Measurements from ENCODE around the gene GALNT14. TPM values are rescaled to one million over a fixed set of nuclear protein-coding genes. Genes with fewer than 3 reads are reported as not detected.
A peak's percentile ranks its signal among the peaks of the same experiment; 100 is the strongest.
"Not testable (repeated sequence)": the region's sequence is repeated elsewhere in the genome, so short reads cannot be mapped to it uniquely, and the experiment has no call there.

Gene GALNT14, protein sequence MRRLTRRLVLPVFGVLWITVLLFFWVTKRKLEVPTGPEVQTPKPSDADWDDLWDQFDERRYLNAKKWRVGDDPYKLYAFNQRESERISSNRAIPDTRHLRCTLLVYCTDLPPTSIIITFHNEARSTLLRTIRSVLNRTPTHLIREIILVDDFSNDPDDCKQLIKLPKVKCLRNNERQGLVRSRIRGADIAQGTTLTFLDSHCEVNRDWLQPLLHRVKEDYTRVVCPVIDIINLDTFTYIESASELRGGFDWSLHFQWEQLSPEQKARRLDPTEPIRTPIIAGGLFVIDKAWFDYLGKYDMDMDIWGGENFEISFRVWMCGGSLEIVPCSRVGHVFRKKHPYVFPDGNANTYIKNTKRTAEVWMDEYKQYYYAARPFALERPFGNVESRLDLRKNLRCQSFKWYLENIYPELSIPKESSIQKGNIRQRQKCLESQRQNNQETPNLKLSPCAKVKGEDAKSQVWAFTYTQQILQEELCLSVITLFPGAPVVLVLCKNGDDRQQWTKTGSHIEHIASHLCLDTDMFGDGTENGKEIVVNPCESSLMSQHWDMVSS
- total RNA-seq (ENCODE audit: insufficient read depth, low replicate concordance) = 5.1 TPM

DNA sequence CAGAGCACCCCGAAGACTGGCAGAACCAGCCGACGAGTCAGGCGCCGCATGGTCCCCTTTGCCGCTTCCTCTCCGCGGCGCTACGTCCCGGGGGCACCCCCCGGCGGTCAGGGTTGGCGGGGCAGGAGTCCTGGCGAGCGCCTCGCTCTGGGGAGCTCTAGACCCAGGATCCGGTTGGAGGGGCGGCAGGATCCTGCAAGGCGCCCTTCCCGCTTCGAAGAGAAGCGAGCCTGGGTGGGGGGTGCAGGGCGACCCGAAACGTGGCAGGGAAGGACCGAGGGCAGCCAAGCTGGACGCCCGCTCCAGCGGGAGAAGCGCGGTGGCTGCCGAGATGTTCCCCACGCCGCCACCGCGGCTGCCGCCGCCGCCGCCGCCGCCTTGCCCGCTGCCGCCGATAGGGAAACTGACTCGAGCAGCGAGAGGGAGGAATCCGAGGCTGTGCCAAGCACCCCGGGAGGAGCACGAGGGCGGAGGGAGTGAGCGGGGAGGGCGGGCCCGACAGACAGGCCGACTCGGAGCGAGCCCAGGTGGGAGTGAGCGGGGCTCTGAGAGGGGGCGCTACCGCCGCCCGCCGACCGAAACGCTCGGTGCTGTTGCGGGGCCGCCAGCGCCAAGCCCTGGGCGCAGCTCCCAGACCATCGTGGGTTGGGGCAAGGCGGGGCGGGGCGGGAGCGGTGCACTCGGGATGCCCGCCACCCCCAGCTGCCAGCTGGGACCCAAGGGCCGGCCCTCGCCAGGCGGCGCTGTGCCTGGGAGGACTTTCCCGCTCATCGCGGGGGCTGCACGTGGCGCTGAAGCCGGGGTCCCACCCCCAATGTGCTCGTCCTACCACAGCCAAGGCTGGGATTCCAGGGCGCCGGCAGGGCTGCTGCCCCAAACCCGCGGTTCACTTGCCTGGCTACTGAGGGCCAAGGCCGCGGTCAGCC is at the start of gene GALNT14:
TSS of gene GALNT14 (minus strand) at position 404 of the 926 bp plus-strand sequence. CDS start at position 50, 354 bp downstream.
- DNase-seq (ENCODE audit: low spot score) = peak; percentile 54

DNA sequence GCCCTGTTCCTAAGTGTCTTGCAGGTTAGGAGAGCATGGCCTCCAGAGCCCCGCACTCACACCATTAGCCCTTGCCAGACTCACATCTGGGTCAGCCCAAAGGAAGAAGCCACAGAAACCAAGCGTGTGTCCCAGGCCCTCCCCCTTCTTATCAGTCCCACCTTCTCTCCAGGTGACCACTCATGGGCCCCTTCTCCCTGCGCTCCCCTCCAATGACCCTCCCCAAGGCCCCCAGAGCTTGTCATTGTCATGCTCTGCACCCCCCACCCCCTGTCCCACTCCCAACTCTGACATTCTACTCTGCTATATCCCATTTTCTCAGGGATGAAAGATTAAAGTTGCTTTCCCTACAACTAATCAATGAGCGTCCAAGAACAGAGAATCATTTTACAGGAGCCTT is 48.9 kb upstream of the GALNT14 start:
- DNase-seq (ENCODE audit: low spot score) = no peak

DNA sequence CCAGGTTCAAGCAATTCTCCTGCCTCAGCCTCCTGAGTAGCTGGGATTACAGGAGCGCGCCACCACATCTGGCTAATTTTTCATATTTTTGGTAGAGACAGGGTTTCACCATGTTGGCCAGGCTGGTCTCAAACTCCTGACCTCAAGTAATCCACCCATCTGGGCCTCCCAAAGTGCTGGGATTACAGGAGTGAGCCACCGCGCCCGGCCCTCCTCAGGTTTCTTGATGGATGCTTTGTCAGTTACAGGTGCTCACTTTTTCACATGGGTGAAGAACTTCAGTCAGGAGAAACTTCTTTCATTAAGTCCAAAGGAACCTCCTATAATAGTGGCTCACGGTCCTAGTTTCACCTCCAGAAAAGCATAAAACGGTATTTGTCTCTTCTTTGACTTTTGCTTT is 45.7 kb upstream of the GALNT14 start:
- not testable (repeated sequence) for DNase-seq (ENCODE audit: low spot score)

DNA sequence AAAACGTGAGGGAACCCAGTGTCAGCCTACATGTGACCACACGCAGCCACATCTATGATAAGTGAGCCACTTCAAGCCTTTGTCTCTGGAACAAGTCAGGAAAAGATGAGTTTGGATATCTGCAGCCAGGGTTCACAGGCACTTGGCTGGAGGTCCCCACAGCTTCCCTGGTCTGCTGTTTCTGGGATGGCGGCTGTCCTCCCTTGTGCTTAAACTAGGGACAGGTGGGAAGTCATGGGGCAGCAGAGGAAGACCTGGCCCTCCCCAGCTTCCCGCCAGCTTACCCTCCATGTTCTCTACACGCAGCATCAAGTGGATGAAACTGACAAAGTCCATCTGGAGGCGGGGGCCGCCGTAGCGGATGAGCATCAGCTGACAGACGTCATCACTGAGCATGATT is 38.5 kb upstream of the GALNT14 start:
- no peak for DNase-seq (ENCODE audit: low spot score)

DNA sequence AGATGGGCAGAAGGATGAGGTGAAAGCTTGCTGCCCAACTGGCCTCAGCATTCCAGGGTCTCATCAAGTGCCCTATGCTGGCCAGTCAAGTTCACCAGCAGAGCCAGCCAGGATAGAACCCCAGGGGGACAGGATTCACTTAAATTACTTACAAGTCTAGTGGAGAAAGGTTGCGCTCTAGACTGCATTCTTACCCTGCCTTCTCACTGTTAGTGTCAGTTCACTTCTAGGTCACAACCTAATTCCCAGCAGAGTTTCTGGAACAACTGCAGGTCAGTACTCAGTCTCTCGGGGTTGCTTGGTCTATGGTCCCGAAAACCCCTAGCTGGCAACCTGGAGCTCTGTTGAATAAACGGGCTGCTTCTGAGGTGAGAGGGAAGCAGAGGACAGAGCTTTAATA is 32.9 kb upstream of the GALNT14 start:
- DNase-seq (ENCODE audit: low spot score) = no peak

DNA sequence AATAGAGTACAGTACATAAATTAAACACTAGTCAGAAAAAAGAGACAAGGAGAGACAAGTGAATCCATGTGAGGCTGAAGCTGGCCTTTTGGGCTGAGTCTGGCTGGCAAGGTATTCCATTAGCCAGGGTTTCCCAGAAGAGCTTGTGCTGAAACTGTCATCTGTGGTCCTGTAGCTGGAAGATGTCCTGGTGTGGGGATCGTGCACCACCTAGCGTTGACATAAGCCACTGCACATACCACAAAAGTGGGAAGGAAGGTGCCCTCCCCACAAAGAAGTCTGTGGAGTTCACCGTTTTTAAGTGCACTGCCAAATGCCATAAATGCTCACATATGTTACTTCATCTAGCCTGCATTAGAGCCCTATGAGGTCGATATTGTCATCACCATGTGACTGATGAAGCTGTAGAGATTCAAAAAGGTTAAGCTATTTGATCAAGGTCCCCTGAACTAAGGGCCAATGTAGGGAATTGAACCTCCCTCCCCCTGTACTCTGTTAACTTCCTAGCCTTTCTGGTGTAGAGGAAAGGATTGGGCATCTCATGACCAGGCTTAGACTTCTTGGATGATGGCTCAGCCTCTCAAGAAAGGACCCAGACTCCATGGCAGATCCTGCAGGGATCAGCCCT is 31.9 kb upstream of the GALNT14 start:
- peak; percentile 75 for DNase-seq (ENCODE audit: low spot score)

DNA sequence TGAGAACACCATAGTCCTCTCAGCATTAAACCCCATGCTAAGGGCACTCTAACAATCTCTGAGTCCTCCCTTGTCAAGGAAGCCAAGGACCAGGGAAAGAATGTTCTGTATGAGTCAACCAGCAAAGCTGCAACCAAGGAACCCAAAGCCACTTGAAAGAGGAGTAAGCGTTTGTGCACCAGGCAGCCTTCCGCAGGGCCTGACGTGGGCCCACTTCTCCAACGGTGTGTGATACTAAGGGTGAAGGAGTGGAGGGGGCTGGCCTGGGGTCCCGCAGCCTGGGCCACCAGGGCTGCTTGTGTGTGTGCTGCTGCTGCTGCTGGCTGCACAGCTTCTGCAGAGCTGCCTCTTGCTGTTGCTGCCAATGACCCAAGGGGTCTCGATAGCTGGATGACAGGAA is 30.1 kb upstream of the GALNT14 start:
- DNase-seq (ENCODE audit: low spot score) = no peak

DNA sequence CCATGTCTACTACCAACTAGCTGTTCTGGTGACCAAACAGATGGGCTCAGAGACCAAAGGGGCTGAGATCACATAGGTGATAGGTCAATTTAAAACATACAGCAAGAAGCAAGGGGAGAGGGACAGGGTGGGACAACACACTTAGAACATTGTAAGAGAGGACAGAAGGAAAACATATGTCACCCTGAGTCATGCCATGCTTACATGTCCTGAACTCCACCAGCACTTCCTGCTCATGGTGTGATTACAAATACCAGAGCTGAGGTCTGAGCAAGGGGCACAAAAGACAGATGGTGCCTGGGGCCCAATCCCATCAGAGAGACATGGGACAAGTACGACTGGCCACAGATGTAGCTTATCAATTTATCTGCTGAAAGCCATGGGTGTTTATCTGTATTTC is 28.7 kb upstream of the GALNT14 start:
- DNase-seq (ENCODE audit: low spot score) = no peak

DNA sequence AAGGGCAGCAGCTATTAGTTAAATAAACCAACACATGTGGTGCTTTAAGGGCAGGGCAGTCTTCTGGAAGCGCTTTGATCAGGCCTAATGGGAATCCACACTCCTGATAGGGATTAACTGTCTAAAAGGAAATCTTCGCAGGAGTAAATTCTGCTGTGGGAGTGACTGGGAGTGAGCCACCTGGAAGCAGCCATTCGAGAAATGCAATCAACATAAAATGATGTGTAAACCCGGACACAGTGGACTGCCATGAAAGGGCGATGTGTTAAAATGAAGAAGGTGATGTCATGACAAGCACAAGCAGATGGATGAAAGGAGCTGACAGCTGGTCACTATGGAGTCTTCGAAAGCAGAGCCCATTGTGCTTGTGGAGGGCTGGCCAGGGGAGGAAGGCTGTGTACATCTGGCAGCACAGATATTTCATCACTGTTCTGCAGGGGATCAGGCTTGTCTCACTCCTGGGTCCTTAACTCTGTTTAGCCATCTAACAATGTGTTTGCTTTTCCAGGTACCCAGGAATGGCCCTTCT is 24.8 kb upstream of the GALNT14 start:
- no peak for DNase-seq (ENCODE audit: low spot score)

DNA sequence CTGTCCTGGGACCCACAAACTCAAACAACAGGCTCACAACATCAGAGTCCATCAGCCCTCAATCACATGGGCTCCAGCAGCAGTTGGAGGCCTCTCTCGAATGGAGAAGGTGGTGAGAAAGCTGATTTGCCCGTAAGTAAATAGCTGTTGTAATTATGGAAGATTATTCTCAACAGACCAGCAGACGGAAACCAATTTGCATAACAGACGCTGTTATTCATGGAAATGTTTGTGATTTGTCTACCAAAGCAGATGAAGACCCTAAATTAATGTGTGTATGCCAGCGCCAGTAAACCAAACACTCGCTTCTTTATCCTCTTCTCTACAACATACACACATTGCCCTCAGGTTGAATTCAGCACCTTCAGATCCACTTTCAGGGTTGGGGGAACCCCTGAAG is 23.4 kb upstream of the GALNT14 start:
- DNase-seq (ENCODE audit: low spot score) = no peak

DNA sequence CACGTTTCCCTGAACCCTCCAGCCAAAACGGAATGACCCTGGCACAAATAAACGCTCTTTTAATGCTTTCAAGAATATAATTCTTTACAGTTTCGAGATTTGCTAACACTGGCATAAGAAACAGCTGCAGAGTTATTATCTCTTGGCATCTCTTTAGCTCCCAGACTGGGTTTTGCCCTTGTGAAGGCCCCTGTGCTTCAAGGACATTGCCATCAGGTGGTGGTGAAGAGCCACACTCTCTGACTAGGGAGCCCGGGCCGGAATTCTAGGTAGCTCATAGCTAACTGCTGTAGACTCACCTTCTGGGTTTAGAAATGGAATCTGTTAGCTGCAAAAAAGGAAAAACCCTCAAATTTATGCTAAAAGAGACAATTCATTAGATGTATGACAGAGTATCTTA is 13.3 kb upstream of the GALNT14 start:
- no peak for DNase-seq (ENCODE audit: low spot score)

DNA sequence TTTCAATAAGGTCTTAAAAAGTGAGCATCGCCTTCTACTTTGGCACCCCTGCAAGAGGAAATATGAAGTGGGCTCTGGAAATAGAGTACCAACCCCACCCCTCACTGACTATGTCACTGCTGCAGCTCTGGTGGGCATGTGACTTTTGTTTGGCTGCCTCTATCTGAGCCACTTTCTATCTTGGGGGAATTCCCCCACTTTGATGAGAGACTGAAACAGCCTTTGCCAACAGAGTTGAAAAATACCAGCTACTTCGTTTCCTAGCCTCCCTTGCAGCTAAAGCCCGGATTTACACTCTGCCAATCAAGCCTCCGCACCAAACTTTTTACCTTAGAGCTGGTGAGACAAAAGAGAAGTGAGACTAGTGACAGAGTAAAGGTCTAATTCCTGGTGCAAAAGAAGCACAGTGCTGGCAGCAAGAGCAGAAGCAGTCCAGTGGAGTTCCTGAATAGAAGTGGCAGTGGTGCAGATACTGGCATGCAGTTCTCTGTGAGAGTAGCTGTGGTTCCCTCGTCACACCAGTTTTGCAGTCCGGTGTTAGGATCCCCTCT is 12.0 kb upstream of the GALNT14 start:
- no peak for DNase-seq (ENCODE audit: low spot score)

DNA sequence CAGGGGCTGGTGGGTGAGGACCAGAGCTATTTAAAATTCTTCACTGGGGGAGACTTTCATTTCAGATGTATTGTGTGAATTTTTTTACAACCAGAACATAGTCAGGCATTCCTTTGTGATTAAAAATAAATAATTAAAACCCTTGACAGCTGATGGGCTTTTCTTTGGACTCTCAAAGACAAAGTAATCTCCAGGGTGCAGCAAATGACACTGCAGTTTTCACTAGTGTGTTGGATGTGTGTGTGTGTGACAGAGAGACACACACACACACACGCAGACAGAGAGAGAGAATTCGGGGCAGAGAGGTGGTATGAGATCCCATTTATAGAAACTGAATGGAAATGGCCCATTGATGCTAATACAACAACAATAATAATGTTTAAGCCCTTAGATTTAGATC is 10.3 kb upstream of the GALNT14 start:
- DNase-seq (ENCODE audit: low spot score) = no peak

DNA sequence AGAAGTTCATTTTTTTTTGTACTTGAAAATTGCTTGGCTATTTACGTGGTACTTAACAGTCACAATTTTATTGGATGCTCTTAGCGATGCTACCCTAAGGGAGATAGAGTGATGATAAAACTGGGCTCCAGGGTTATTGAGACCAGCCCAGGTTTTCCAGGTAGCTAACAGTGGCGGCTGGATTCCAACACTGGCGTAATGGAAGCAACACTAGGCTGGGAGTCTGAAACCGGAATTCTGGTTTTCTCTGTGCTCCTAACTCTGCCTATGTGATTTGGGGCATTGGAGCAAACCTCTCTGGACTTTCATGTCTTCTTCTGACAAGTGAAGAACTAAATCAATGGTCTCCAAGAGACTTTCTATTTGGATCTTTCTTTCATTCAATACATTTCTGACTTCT is 9.4 kb upstream of the GALNT14 start:
- no peak for DNase-seq (ENCODE audit: low spot score)

DNA sequence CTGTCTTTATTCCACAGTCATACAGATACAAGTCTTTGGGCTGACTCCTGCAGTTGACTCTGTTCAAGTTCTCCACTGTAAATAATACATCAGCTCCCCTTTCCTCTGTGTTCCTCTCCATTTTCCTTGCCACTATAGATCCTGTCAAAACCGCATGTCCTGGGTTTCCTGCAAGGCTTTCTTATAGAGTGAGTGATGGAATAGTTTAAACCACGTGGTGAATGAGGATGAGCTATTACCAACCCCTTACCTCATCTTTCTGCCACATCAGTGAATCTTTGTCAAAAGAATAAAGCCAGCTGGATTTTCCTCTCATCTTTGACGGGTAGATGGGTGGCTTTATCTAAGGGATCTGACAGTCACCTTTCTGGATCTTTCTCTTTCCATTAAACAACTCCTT is 3.9 kb upstream of the GALNT14 start:
- DNase-seq (ENCODE audit: low spot score) = no peak

DNA sequence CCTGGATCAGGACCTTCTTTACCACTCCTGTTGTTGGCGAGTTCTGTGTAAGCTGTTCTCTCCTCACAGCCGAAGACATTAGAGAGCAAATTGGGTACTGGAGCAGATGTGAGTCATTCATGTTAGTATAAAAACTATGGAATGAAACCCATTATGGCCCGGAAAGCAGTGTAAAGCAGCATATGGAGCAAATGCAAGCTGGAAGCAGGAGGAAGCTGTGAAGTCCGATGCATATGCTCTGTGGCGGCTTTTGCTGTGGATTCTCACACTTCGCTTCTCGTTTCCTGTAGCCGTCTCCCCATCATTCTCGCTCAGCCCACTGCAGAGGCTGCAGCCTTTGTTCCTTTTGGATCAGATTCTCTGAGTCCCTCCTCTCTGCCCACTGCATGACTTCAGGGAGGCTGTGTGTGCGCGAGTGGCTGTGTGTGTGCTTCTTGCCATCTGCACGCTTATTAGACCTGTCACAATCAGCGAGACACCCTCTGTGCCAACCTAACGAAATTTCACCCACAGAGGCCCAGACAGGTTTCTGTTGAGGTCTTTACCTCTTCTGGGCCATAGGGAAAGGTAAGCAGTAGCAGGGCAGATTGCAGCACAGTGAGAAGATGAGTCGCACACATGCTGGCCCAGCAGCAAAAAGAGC is 3.3 kb upstream of the GALNT14 start:
- DNase-seq (ENCODE audit: low spot score) = no peak

DNA sequence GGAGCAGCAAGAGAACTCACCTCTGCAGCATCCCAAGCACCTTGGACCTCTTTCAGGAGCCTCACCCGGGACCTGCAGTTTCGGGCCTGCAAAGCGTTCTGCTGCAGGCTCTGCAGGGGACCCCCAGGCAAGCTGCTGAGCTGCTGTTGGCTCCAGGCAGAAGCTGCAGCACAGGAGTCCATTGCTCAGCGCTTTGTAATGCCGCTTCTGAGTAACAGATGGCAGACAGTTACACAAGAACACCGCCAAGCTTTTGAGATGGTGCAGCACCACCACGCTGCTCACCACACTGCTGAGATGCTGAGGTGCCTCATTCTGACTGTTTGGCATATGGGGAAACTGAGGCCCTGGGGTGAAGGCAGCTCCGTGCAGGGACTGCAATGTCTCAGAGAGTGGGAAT is 1.9 kb upstream of the GALNT14 start:
- DNase-seq (ENCODE audit: low spot score) = no peak

DNA sequence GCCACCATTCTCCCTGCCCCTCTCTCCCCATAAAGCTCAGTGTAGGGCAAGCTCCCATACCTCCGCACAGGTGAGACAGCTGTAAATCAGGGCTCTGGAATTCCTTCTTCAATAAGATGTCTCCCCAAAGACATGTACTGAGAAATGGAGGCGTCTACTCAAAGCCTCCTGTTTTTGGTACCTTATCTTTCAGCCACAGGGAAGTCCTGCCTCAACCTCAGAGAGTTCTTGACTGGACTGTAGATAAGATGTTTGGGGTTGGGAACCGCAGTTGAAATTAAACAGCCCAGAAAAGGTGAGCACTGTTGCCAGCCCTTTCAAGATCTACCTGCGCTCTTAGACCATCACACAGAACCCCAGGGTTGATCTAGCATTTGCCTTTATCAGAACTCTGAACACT is 1.4 kb upstream of the GALNT14 start:
- DNase-seq (ENCODE audit: low spot score) = no peak

DNA sequence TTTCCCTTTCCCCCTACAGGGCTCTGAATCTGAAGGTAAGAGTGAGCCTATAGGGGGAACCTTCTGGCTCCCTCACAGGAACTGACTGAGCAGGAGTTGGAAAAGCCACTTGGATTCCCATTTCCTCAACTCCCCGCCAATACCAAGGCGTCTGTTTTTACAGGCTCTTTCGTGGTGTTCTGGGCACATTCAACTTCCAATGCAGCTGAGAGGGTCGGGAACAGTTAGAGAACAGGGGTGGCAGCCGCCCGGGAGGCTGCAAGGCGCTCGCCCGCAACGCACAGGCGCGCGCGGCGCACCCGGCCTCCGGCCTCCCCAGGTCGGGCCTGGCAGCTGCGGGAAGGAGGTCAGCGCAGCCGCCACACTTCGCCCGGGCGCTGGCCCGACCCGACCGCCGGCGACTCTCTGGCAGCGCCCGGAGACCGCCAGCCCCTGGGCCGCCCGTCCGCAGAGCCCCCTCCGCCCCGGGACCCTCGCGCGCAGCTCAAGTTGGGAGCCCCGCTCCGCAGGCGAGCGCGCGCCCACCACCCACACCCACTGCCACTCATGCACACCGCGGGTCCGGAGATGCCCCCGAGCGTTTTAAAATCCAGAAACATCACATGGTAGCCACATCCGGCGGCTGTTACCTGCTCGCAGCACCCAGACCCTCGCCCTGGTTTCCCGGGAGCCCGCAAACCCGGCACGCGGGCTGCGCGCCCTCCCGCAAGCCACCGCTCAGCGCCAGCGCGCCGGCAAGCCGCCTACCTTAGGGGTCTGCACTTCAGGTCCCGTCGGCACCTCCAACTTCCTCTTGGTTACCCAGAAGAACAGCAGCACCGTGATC is 816 bp downstream of the GALNT14 start:
- DNase-seq (ENCODE audit: low spot score) = peak; percentile 14

DNA sequence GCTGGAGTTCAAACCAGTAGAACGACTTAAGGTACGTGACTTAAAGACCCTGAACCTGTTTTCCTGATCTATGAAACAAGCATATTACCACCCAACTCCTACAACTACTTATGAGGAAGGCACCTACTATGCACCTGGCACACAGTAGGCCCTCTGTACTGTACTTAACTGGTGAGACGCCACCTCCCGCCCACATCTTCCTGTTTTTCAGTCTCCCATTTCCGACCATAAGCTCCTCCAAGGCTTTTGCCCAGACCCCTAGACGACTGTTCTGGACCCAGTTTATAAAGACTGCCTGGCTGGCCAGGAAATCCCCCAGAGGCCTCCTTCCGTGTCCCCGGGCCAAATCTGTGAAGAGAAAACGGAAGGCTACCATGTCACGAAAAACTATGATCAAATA is 1.5 kb downstream of the GALNT14 start:
- no peak for DNase-seq (ENCODE audit: low spot score)
